ENCODE measurements around the gene CFAP46.

DNA sequence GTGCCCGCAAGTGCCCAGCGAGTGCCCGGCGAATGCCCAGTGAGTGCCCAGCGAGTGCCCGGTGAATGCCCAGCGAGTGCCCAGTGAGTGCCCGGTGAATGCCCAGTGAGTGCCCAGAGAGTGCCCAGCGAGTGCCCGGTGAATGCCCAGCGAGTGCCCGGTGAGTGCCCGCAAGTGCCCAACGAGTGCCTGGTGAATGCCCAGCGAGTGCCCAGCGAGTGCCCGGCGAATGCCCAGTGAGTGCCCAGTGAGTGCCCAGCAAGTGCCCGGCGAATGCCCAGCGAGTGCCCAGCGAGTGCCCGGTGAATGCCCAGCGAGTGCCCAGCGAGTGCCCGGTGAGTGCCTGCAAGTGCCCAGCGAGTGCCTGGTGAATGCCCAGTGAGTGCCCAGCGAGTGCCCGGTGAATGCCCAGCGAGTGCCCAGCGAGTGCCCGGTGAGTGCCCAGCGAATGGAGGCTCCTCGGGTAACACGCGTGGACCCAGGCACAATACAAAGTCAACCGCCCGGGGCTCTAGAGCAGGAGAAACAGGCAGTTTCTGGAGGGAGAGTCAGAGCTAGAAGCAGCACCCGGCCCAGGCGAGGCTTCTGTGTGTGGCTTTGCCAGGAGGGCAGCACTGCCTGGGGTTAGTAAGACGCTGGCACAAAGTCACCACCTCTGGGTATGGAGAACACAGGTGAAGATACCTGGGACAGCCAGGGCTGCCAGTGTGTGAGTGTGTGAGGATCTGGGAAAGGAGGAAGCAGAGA lies 38.2 kb upstream of the CFAP46 start:
- TF ChIP-seq CBFB (CRISPR knock-in tag; IDR thresholded peaks at IDR 0.05; ENCODE audit: low read depth), result no peak
- TF ChIP-seq, protein P1, sequence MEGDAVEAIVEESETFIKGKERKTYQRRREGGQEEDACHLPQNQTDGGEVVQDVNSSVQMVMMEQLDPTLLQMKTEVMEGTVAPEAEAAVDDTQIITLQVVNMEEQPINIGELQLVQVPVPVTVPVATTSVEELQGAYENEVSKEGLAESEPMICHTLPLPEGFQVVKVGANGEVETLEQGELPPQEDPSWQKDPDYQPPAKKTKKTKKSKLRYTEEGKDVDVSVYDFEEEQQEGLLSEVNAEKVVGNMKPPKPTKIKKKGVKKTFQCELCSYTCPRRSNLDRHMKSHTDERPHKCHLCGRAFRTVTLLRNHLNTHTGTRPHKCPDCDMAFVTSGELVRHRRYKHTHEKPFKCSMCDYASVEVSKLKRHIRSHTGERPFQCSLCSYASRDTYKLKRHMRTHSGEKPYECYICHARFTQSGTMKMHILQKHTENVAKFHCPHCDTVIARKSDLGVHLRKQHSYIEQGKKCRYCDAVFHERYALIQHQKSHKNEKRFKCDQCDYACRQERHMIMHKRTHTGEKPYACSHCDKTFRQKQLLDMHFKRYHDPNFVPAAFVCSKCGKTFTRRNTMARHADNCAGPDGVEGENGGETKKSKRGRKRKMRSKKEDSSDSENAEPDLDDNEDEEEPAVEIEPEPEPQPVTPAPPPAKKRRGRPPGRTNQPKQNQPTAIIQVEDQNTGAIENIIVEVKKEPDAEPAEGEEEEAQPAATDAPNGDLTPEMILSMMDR (IDR thresholded peaks at IDR 0.05), result no peak
- no peak for TF ChIP-seq TP53 (CRISPR knock-in tag; IDR thresholded peaks at IDR 0.05)
- TF ChIP-seq, protein P2, sequence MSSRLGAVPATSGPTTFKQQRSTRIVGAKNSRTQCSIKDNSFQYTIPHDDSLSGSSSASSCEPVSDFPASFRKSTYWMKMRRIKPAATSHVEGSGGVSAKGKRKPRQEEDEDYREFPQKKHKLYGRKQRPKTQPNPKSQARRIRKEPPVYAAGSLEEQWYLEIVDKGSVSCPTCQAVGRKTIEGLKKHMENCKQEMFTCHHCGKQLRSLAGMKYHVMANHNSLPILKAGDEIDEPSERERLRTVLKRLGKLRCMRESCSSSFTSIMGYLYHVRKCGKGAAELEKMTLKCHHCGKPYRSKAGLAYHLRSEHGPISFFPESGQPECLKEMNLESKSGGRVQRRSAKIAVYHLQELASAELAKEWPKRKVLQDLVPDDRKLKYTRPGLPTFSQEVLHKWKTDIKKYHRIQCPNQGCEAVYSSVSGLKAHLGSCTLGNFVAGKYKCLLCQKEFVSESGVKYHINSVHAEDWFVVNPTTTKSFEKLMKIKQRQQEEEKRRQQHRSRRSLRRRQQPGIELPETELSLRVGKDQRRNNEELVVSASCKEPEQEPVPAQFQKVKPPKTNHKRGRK (CRISPR knock-in tag; IDR thresholded peaks at IDR 0.05; ENCODE audit: borderline replicate concordance), result no peak
- TF ChIP-seq, protein P3, sequence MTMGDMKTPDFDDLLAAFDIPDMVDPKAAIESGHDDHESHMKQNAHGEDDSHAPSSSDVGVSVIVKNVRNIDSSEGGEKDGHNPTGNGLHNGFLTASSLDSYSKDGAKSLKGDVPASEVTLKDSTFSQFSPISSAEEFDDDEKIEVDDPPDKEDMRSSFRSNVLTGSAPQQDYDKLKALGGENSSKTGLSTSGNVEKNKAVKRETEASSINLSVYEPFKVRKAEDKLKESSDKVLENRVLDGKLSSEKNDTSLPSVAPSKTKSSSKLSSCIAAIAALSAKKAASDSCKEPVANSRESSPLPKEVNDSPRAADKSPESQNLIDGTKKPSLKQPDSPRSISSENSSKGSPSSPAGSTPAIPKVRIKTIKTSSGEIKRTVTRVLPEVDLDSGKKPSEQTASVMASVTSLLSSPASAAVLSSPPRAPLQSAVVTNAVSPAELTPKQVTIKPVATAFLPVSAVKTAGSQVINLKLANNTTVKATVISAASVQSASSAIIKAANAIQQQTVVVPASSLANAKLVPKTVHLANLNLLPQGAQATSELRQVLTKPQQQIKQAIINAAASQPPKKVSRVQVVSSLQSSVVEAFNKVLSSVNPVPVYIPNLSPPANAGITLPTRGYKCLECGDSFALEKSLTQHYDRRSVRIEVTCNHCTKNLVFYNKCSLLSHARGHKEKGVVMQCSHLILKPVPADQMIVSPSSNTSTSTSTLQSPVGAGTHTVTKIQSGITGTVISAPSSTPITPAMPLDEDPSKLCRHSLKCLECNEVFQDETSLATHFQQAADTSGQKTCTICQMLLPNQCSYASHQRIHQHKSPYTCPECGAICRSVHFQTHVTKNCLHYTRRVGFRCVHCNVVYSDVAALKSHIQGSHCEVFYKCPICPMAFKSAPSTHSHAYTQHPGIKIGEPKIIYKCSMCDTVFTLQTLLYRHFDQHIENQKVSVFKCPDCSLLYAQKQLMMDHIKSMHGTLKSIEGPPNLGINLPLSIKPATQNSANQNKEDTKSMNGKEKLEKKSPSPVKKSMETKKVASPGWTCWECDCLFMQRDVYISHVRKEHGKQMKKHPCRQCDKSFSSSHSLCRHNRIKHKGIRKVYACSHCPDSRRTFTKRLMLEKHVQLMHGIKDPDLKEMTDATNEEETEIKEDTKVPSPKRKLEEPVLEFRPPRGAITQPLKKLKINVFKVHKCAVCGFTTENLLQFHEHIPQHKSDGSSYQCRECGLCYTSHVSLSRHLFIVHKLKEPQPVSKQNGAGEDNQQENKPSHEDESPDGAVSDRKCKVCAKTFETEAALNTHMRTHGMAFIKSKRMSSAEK (CRISPR knock-in tag; IDR thresholded peaks at IDR 0.05; ENCODE audit: borderline replicate concordance), result no peak
- TF ChIP-seq, protein P4, sequence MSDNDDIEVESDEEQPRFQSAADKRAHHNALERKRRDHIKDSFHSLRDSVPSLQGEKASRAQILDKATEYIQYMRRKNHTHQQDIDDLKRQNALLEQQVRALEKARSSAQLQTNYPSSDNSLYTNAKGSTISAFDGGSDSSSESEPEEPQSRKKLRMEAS (CRISPR knock-in tag; IDR thresholded peaks at IDR 0.05), result no peak
- TF ChIP-seq MXD4 (CRISPR knock-in tag; IDR thresholded peaks at IDR 0.05; ENCODE audit: borderline replicate concordance), result no peak
- TF ChIP-seq, protein P5, sequence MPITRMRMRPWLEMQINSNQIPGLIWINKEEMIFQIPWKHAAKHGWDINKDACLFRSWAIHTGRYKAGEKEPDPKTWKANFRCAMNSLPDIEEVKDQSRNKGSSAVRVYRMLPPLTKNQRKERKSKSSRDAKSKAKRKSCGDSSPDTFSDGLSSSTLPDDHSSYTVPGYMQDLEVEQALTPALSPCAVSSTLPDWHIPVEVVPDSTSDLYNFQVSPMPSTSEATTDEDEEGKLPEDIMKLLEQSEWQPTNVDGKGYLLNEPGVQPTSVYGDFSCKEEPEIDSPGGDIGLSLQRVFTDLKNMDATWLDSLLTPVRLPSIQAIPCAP (CRISPR knock-in tag; IDR thresholded peaks at IDR 0.05), result no peak
- TF ChIP-seq, protein P6, sequence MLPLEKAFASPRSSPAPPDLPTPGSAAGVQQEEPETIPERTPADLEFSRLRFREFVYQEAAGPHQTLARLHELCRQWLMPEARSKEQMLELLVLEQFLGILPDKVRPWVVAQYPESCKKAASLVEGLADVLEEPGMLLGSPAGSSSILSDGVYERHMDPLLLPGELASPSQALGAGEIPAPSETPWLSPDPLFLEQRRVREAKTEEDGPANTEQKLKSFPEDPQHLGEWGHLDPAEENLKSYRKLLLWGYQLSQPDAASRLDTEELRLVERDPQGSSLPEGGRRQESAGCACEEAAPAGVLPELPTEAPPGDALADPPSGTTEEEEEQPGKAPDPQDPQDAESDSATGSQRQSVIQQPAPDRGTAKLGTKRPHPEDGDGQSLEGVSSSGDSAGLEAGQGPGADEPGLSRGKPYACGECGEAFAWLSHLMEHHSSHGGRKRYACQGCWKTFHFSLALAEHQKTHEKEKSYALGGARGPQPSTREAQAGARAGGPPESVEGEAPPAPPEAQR (CRISPR knock-in tag; IDR thresholded peaks at IDR 0.05), result no peak
